Calu3 (cell line): ENCODE measurements around the gene RAB40C. TPM values are rescaled to one million over a fixed set of nuclear protein-coding genes. Genes with fewer than 3 reads are reported as not detected.

ENCODE experiments used
- BruUV-seq: library from RNA; stranded (reverse); fragments of 400-500 nt; replicated peaks from 2 replicates; lab custom pipeline; 2021; lab: Mats Ljungman, UMichigan
- CTCF ChIA-PET: fragments of 300-600 bp; sonication (Branson Sonifier 250); formaldehyde crosslinking; loops from one replicate; lab custom pipeline; 2022; ENCODE audit warnings: antibody characterized with exemption; lab: Charles Lee
- DNase-seq: peaks from one replicate; pipeline ENCODE4 v3.0.0; 2022
- H3K27ac Mint-ChIP-seq: one replicate; pipeline ENCODE4 v1.8.0; 2022; ENCODE audit warnings: mixed read lengths; ENCODE audit not compliant: unreplicated experiment
- H3K27me3 Mint-ChIP-seq: one replicate; pipeline ENCODE4 v1.8.0; 2022; ENCODE audit warnings: mixed read lengths; ENCODE audit not compliant: unreplicated experiment
- H3K36me3 Mint-ChIP-seq: one replicate; pipeline ENCODE4 v1.8.0; 2022; ENCODE audit warnings: mild to moderate bottlenecking, moderate library complexity, mixed read lengths; ENCODE audit not compliant: insufficient read depth, unreplicated experiment
- H3K4me1 Mint-ChIP-seq: one replicate; pipeline ENCODE4 v1.8.0; 2022; ENCODE audit warnings: mild to moderate bottlenecking, low read depth, mixed read lengths; ENCODE audit not compliant: unreplicated experiment
- H3K4me3 Mint-ChIP-seq: one replicate; pipeline ENCODE4 v1.8.0; 2022; ENCODE audit warnings: mild to moderate bottlenecking, low read depth, moderate library complexity, mixed read lengths; ENCODE audit not compliant: unreplicated experiment
- H3K9me3 Mint-ChIP-seq: one replicate; pipeline ENCODE4 v1.8.0; 2022; ENCODE audit warnings: low read depth, mixed read lengths; ENCODE audit not compliant: unreplicated experiment
- CTCF ChIP-seq: fragments of 200-600 bp; IDR thresholded peaks from one replicate; pipeline ENCODE4 v1.8.0; 2022; ENCODE audit warnings: antibody characterized with exemption; ENCODE audit not compliant: unreplicated experiment
- intact Hi-C: fragments of 100-400 bp; cut with micrococcal nuclease; formaldehyde crosslinking; loops from one replicate; pipeline ENCODE4 v1.10.0; 2022; ENCODE audit not compliant: unreplicated experiment
- total RNA-seq: library from RNA; stranded (reverse); gene quantifications from 2 replicates; pipeline ENCODE4 v1.2.3, GENCODE V29; 2022

RAB40C gene
- total RNA-seq, 1 experiment from 2014 or later, result 35.6 TPM

DNA sequence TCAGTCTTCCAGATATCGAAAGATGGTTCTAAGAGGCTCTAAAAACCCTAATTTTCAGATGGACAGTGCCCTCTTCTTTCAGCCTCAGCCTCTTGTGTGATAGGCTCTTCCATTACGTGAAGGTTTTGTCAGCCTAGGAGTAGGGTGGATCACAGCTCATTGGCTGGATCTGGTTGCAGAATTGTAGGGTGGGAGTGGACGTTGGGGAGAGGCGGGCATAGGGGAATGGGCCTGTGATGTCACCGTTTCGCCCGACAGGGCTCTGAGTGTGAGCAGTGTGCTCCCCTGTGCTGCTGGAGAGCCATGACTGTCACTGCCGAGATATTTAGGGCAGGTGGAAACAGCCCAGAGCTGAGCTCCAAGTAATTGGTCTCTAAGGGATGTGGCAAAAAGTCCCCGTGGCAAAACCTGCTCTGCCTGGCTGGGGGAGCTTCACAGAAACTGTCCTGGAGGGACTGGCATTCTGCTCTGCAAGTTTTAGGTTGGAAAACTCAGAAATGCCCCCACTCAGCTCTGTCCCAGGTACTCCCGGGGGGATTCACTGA is 34.7 kb downstream of the RAB40C start:
- Mint-ChIP-seq H3K27me3 (no peaks in the 10 kb centered on the region), H3K27ac (no peak overlapping the region), H3K4me1 (no peaks in the 10 kb centered on the region), H3K4me3 (no peak overlapping the region), H3K9me3 (no peaks in the 10 kb centered on the region), H3K36me3 (peaks cover 37% of the 10 kb centered on the region)
- BruUV-seq, result no TSS peak
- TF ChIP-seq CTCF, result no peak
- CTCF ChIA-PET, result interaction anchor here (0.5 to 0.6 kb wide), 2 partner anchors 137 to 292 kb away, joined by 3 to 9 read pairs; no protein-coding TSS in a partner anchor
- DNase-seq, result no peak
- intact Hi-C loops, result no loop called here

DNA sequence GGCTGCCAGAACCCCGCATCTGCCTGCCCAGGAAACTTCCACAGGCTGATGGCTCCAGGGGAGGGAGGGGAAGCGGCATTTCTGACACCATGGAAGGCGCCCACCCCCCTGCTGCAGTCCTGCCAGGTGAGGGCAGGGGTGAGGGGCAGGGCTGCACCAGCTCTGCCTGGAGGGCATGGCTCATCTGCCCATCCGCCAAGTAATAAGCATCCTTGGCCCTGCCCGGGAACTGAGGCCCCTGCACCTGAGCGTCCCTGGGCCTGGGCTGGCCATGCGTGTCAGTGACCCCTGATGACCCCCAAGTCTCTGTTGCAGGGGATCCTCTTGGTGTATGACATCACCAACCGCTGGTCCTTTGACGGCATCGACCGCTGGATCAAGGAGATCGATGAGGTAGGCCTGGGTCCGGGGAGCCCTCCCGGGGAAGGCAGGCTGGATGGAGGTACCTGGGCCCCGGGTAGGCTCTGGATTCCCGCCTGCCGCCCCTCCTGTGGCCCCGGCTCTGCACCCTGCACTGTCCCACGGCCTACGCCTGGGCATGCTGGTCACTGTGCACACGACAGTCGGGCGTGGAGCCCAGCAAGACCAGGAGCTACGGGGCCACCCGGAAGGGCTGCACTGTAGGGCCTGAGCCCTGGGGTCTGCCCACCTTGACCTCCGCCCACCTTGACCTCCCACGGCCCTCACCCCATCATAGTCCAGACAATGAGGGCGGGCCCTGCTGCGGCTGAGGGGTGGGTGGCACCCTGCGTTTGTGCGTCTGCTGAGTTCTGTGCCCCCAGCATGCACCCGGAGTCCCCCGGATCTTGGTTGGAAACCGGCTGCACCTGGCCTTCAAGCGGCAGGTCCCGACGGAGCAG is 35.5 kb downstream of the RAB40C start:
- BruUV-seq, result no TSS peak
- peaks cover 45% of the 10 kb centered on the region for H3K36me3 Mint-ChIP-seq
- H3K9me3 Mint-ChIP-seq, result no peaks in the 10 kb centered on the region
- intact Hi-C loops, result no loop called here
- no peaks in the 10 kb centered on the region for H3K27me3 Mint-ChIP-seq
- TF ChIP-seq CTCF, result no peak
- no peak overlapping the region for H3K4me3 Mint-ChIP-seq
- CTCF ChIA-PET, result interaction anchor here (0.6 kb wide), 1 partner anchor 138 kb away, joined by 3 read pairs; no protein-coding TSS in a partner anchor
- H3K27ac Mint-ChIP-seq, result no peak overlapping the region
- DNase-seq, result no peak
- H3K4me1 Mint-ChIP-seq, result no peaks in the 10 kb centered on the region

- no TSS peak for BruUV-seq
- CTCF ChIA-PET, result no interaction called here
- intact Hi-C loops, result no loop called here
- no peak for TF ChIP-seq CTCF
- H3K4me1 Mint-ChIP-seq, result no peaks in the 10 kb centered on the region
- no peaks in the 10 kb centered on the region for H3K9me3 Mint-ChIP-seq
- no peaks in the 10 kb centered on the region for H3K27me3 Mint-ChIP-seq
- no peak overlapping the region for H3K27ac Mint-ChIP-seq
- DNase-seq, result no peak
- H3K36me3 Mint-ChIP-seq, result peaks cover 53% of the 10 kb centered on the region
- H3K4me3 Mint-ChIP-seq, result no peak overlapping the region
Observed at GRCh38 chr16:625977-626765, 36.3 kb downstream of the RAB40C start.

DNA sequence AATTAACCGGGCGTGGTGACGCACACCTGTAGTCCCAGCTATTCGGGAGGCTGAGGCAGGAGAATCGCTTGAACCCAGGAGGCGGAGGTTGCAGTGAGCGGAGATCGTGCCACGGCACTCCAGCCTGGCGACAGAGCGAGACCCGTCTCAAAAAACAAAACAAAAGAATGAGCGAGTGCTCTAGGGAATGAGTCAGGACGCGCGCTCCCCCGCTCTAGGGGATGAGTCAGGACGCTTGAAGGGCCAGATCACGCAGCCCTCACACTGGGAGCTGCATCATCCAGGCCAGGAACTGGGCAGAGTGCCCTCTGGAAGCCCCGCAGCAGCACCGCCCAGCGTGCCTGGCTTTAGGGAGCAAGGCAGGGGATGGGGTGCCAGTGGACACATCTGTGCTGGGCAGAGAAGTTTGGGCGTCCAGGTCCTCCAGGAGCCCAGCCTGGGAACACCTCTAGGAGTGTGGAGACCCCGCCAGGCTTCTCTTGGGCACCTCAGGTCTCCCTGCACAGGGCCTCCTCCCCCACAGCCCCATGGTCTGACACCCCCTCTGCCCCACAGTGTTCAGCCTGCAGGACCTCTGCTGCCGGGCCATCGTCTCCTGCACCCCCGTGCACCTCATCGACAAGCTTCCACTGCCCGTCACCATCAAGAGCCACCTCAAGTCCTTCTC is 37.1 kb downstream of the RAB40C start:
- intact Hi-C loops, result no loop called here
- H3K27me3 Mint-ChIP-seq, result no peaks in the 10 kb centered on the region
- BruUV-seq, result no TSS peak
- no peak overlapping the region for H3K4me3 Mint-ChIP-seq
- peaks cover 59% of the 10 kb centered on the region for H3K36me3 Mint-ChIP-seq
- no peaks in the 10 kb centered on the region for H3K4me1 Mint-ChIP-seq
- TF ChIP-seq CTCF, result no peak
- CTCF ChIA-PET, result no interaction called here
- no peak for DNase-seq
- peak overlapping the region; percentile 27 for H3K27ac Mint-ChIP-seq
- no peaks in the 10 kb centered on the region for H3K9me3 Mint-ChIP-seq
